Astrocyte (in vitro differentiated cells and primary cell): ENCODE measurements around the gene CYGB. TPM values are rescaled to one million over a fixed set of nuclear protein-coding genes. Genes with fewer than 3 reads are reported as not detected.

Experiments used
- DNase-seq: peaks from one replicate; pipeline ENCODE4 v3.0.0-alpha.2; 2010; ENCODE audit warnings: low read depth
- FAIRE-seq: peaks from 2 replicates; lab custom pipeline; 2011; peaks lifted over from hg19 to GRCh38; lab: Jason Lieb, UNC
- H2AFZ ChIP-seq: 2 replicates; pipeline ENCODE4 v1.6.0; 2012; ENCODE audit warnings: low read depth, low read length, inconsistent platforms
- H3K27ac ChIP-seq: 2 replicates; pipeline ENCODE4 v1.5.1; 2011; ENCODE audit warnings: low read depth, low read length, inconsistent platforms
- H3K27me3 ChIP-seq: 2 replicates; pipeline ENCODE4 v1.6.0; 2011; ENCODE audit warnings: low read length, inconsistent platforms; ENCODE audit not compliant: insufficient read depth
- H3K36me3 ChIP-seq: 2 replicates; pipeline ENCODE4 v1.5.1; 2011; ENCODE audit warnings: low read length, inconsistent platforms; ENCODE audit not compliant: insufficient read depth
- H3K4me1 ChIP-seq: 2 replicates; pipeline ENCODE4 v1.5.1; 2011; ENCODE audit warnings: low read length, inconsistent platforms; ENCODE audit not compliant: insufficient read depth
- H3K4me2 ChIP-seq: 2 replicates; pipeline ENCODE4 v1.6.0; 2012; ENCODE audit warnings: low read length, inconsistent platforms
- H3K4me3 ChIP-seq: 2 replicates; pipeline ENCODE4 v1.5.1; 2011; ENCODE audit warnings: low read depth, mild to moderate bottlenecking, low read length, inconsistent platforms; ENCODE audit not compliant: insufficient read depth
- H3K79me2 ChIP-seq: 2 replicates; pipeline ENCODE4 v1.6.0; 2012; ENCODE audit warnings: mild to moderate bottlenecking, low read length, inconsistent platforms; ENCODE audit not compliant: insufficient read depth
- H3K9ac ChIP-seq: 2 replicates; pipeline ENCODE4 v1.6.0; 2012; ENCODE audit warnings: mild to moderate bottlenecking, low read length, inconsistent platforms
- H3K9me3 ChIP-seq: 2 replicates; pipeline ENCODE4 v1.5.1; 2012; ENCODE audit warnings: low read depth, mild to moderate bottlenecking, low read length, inconsistent platforms; ENCODE audit not compliant: insufficient read depth
- H4K20me1 ChIP-seq: 2 replicates; pipeline ENCODE4 v1.6.0; 2012; ENCODE audit warnings: low read length, inconsistent platforms; ENCODE audit not compliant: insufficient read depth
- H3K27ac Mint-ChIP-seq: one replicate; pipeline ENCODE4 v1.8.0; 2021; ENCODE audit warnings: mild to moderate bottlenecking, mixed read lengths; ENCODE audit not compliant: unreplicated experiment
- H3K27me3 Mint-ChIP-seq: one replicate; pipeline ENCODE4 v1.8.0; 2021; ENCODE audit warnings: low read depth, mixed read lengths; ENCODE audit not compliant: unreplicated experiment
- H3K36me3 Mint-ChIP-seq: one replicate; pipeline ENCODE4 v1.8.0; 2021; ENCODE audit warnings: low read depth, mixed read lengths; ENCODE audit not compliant: unreplicated experiment
- H3K4me1 Mint-ChIP-seq: one replicate; pipeline ENCODE4 v1.8.0; 2021; ENCODE audit warnings: low read depth, mixed read lengths; ENCODE audit not compliant: unreplicated experiment
- H3K4me3 Mint-ChIP-seq: one replicate; pipeline ENCODE4 v1.8.0; 2021; ENCODE audit warnings: mild to moderate bottlenecking, moderate library complexity, mixed read lengths; ENCODE audit not compliant: unreplicated experiment
- H3K9me3 Mint-ChIP-seq: one replicate; pipeline ENCODE4 v1.8.0; 2021; ENCODE audit warnings: mild to moderate bottlenecking, mixed read lengths; ENCODE audit not compliant: unreplicated experiment
- CTCF ChIP-seq: IDR thresholded peaks from 2 replicates; pipeline ENCODE4 v1.5.1; 2011; ENCODE audit warnings: low read depth, mild to moderate bottlenecking, inconsistent platforms, low read length, moderate library complexity; ENCODE audit not compliant: insufficient read depth
- EZH2 ChIP-seq: IDR thresholded peaks from 2 replicates; pipeline ENCODE4 v1.6.1; 2012; ENCODE audit warnings: mild to moderate bottlenecking, low read length, inconsistent platforms; ENCODE audit not compliant: insufficient read depth
- total RNA-seq: library from RNA; stranded (reverse); gene quantifications from 2 replicates; pipeline ENCODE4 v1.2.1, GENCODE V29; 2021

CYGB gene
- total RNA-seq, 1 donor from 2014 or later = 29.2 TPM

GRCh38 chr17:76500074-76500746, 37.3 kb downstream of the CYGB start:
- H3K4me1 Mint-ChIP-seq = peaks cover 21% of the 10 kb centered on the region
- Histone ChIP-seq H3K9ac (peak overlapping the region; percentile 79), H4K20me1 (peaks cover 18% of the 10 kb centered on the region), H3K36me3 (no peaks in the 10 kb centered on the region), H3K4me2 (peak overlapping the region; percentile 99), H2AFZ (peak overlapping the region; percentile 86), H3K27ac (no peak overlapping the region), H3K9me3 (no peaks in the 10 kb centered on the region), H3K79me2 (peaks cover 39% of the 10 kb centered on the region), H3K4me3 (peak overlapping the region; percentile 71), H3K27me3 (no peaks in the 10 kb centered on the region), H3K4me1 (peaks cover 40% of the 10 kb centered on the region)
- no peak overlapping the region for H3K27ac Mint-ChIP-seq
- TF ChIP-seq CTCF (no peak), EZH2 (no peak)
- H3K4me3 Mint-ChIP-seq = peak overlapping the region; percentile 89
- DNase-seq (no peak), FAIRE-seq (no peak)
- no peaks in the 10 kb centered on the region for H3K9me3 Mint-ChIP-seq
- H3K27me3 Mint-ChIP-seq = peaks cover 1% of the 10 kb centered on the region
- peaks cover 2% of the 10 kb centered on the region for H3K36me3 Mint-ChIP-seq

- H3K4me1 Mint-ChIP-seq = peaks cover 21% of the 10 kb centered on the region
- peaks cover 40% of the 10 kb centered on the region for H3K4me1 ChIP-seq
- no peak overlapping the region for H3K4me3 ChIP-seq
Observed at GRCh38 chr17:76499267-76499667, 38.2 kb downstream of the CYGB start.

More at GRCh38 chr17:76499267-76499667, 38.2 kb downstream of the CYGB start:
- H3K27ac Mint-ChIP-seq = peak overlapping the region; percentile 69
- DNase-seq (no peak), FAIRE-seq (no peak)
- no peak overlapping the region for H2AFZ ChIP-seq
- H3K36me3 ChIP-seq = no peaks in the 10 kb centered on the region
- no peaks in the 10 kb centered on the region for H3K9me3 ChIP-seq
- peak overlapping the region; percentile 70 for H3K27ac ChIP-seq
- peak overlapping the region; percentile 66 for H3K9ac ChIP-seq
- H3K9me3 Mint-ChIP-seq = no peaks in the 10 kb centered on the region
- peak overlapping the region; percentile 45 for H3K4me3 Mint-ChIP-seq
- H3K27me3 ChIP-seq = no peaks in the 10 kb centered on the region
- peaks cover 2% of the 10 kb centered on the region for H3K36me3 Mint-ChIP-seq
- no peak for TF ChIP-seq CTCF
- no peak for TF ChIP-seq EZH2
- peaks cover 39% of the 10 kb centered on the region for H3K79me2 ChIP-seq
- H3K27me3 Mint-ChIP-seq = no peaks in the 10 kb centered on the region
- peak overlapping the region; percentile 99 for H3K4me2 ChIP-seq
- peaks cover 21% of the 10 kb centered on the region for H4K20me1 ChIP-seq
